Stimulated activated CD8-positive, alpha-beta memory T cell treated with anti-CD3 and anti-CD28 coated beads, Interleukin-4, amount 100 ng/mL, for 24 hours (primary cell): Measurements from ENCODE around the gene SASH1.

Experiments
- DNase-seq: peaks from one replicate; pipeline ENCODE4 v3.0.0-alpha.2; 2020; ENCODE audit warnings: low read depth

SASH1 gene

DNA sequence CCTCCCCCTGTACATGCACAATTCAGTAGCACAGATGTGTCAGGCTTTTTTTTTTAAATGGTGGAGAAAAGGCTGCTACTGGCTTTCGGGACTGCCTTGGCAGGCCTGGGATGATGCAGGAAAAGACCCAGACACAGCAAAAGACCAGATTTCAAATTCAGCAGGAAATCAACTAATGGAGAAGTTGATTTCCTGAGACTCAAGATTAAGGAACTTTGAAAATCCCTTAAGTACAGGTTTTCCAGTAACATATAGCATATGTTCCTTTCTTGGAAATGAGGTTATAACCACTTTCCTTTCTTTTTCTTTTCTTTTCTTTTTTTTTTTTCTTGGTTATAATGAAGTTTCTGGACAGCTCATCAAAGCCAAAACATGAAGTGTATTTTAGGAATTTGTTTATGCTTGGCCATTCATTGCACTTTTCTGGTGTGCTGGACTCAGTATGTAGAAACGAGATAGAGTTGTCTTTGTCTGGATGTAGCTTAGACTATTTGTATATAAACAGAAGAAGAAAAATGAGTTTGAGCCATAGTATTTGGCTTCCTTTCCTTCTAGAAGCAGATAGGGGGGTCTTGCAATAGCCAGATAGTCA, 119.4 kb downstream of the SASH1 start:
- DNase-seq: no peak

DNA sequence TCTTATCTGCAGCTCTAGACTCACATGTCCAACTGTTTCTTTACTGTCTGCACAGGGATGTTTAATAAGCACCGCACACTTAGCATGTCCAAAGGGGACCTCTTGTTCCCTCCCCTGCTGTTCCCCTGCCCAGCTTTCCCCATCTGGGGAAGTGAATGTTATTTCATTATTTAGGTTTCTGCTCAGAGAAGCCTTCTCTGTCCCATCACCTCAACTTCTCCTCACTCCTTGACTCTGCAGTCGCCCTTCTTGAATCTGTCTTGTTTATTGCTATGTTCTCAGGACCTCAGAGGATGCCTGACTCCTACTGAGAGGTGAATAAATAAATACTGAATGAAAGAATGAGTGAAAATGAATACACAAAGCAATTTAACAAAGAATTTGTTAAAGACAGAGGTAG, 121.0 kb downstream of the SASH1 start:
- no peak for DNase-seq

DNA sequence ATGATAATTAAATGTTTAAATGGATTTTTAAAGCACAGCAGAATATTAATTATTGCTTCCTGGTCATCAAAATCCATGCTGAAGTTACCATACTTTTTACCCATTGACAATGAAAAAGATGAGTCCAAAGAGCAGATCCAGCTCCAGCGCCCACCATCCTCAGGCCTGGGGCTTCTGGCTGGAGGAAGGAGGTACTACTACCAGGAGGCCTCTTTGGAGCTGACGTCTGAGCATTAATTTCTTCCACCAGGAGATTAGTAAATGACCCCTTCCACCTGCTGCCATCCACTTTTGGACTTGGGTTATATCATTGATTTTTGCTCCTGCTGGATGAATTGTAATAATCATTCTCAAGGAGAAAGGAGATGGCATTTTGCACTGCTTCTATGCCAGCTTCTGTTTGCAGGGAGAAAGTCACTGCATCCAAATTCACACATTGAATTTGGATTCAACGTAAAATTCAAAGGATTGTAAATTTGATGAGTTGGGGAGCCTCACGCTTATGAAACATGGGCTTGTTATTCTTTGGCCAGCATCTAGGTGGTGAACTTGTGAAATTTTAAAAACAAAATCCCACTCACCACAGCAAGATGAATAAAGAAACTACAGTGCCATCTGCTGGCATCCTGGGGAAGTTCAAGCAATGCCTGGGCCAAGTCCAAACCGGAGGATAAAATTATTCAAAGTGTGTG, 121.8 kb downstream of the SASH1 start:
- DNase-seq: peak; percentile 39

DNA sequence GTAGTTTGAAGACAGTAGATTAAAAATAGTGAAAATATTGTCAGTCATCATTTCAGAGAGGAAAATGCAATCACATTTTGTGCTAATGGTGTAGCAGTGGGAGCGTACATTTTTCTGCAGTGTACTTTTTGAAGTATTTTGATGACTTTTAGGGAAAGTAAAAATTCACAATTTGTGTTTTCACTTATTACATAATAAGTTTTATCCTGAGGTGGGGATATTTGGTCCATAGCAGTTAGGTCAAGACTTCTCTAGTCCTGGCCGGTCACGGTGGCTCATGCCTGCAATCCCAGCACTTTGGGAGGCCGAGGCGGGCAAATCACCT, 122.3 kb downstream of the SASH1 start:
- no peak for DNase-seq

DNA sequence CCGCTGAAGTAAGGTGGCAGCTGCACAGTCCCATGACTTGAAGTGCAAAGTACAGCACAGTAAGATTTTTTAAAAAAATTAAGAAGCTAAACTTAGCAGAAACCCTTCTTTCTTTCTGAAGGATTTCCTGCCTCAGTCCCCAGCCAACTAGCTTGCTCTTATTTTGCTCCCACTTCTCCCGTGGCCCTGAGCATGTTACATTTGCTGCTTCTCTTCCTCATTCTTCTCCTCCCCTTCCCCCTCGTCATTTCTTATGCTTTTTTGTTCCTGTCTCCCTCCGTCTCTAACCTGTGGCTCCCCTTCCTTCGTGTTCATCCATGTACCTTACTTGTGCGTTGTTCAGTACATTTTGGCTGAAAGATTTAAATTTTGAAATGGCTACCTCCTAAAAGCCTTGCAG, 123.0 kb downstream of the SASH1 start:
- DNase-seq: no peak

DNA sequence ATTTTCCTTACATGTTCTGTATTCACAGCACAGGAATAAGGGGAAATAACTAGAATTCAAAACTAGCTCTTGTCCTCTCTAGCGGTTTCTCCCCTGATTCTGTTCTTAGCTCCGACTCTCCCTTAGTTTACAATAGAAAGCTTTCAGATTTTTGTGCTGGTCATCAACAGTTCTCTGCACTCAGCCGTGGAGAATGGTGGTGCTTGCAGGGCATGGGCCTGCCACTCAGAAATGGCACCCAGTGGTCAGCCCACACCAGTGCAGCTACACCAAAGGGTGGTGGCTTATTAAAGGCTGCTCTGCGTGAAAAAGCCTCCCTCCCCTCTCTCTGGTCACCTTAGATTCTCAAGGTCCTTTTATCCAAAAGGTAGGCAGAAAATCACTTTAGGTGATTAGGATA, 123.5 kb downstream of the SASH1 start:
- no peak for DNase-seq

DNA sequence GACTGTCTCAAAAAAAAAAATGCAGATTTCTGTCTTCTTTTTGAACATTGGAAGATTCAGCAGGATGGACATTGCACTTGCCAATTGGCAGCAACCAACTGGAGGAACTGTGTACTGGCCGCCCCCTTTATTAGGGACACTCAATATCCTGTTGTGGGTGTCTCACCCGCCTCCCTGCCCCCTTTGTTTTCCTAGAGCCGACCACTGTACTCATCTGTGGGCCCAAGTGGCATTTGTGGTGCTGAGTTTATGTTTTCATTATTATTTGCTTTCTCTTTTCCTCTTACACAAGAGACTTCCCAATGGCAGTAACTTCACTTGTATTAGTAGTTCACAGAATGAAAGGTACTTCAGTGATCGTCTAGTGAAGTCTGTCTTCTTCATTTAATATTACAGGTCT, 125.3 kb downstream of the SASH1 start:
- no peak for DNase-seq

DNA sequence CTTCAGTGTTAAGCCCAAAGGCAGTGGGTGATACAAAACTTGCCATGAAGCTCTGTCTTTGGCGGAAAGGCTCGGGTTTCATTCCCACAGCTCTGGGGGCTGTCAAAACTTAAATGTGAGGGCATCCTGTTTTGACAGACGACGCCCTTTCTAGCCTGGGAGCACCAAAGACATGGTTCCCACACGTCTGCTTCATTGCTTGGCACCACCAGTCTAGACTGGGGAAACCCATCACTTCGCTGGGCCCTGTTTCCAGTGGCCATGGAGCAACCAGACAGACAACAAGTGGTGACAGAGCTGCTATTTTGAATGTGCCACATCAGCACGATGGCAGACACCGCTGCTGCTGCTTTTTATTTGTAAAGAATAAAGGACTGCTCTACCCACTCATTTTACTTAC, 127.5 kb downstream of the SASH1 start:
- no peak for DNase-seq

DNA sequence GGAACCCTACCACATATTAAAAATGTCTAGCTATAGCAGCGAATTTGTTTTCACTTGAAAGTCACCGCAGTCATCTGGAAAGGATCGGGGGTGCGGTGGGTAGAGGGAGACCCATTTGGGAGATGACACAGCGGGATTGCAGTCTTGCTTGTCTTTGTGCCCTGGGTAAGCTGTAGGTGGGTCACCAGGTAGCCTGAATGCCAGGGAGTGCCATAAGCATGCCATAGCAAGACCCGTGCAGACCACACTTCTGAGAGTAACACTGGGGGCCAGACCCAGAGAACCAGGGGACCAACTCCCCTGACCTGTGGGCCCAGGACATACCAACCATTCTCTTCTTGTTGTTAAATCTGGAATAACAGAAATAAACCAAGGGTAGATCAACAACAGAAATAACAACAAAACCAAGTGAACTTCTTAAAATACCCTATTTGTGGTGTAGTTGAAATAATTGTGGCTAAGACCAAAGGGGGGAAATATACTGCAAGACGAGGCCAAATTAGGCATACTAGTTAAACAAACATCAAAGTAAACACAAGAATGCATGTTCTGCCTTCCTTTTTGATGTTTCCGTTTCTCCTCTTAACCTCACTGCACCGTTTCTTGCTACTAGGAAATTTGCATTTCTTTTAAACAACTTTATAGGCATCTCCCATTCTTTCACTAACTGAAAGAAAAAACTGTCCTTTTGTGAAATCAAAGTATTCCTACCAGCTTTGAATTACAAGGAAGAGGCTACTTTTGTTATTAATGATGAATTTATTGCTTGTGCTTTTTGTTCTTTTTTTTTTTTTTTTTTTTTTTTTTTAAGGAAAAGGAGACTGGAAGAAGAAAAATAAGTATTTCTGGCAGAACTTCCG, 128.2 kb downstream of the SASH1 start:
- no peak for DNase-seq

DNA sequence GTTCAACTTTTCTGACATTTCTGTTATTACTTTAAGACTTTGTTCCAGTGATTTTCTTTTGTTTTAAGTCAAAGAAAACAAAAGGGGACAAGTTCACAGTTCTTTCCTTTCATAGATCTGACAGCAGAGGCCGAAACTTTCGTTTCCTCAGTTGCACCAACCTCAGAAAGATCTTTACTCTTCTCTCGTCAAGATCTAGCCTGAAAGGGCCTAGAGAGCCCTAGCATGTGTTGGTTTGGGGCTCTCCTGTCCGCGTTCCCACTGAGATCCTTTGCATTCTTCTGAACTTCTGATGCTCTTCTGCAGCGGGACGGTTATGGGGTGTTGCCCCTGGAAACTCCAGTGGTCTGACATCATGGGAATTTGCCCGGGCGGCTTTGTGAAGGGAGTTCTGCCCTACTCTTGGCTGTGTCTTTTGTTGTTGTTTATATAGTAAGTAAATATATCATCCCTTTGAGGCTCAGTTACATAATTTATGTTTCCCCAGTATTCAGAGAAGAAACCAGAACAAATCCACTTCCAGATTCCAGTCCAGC, 129.1 kb downstream of the SASH1 start:
- no peak for DNase-seq

DNA sequence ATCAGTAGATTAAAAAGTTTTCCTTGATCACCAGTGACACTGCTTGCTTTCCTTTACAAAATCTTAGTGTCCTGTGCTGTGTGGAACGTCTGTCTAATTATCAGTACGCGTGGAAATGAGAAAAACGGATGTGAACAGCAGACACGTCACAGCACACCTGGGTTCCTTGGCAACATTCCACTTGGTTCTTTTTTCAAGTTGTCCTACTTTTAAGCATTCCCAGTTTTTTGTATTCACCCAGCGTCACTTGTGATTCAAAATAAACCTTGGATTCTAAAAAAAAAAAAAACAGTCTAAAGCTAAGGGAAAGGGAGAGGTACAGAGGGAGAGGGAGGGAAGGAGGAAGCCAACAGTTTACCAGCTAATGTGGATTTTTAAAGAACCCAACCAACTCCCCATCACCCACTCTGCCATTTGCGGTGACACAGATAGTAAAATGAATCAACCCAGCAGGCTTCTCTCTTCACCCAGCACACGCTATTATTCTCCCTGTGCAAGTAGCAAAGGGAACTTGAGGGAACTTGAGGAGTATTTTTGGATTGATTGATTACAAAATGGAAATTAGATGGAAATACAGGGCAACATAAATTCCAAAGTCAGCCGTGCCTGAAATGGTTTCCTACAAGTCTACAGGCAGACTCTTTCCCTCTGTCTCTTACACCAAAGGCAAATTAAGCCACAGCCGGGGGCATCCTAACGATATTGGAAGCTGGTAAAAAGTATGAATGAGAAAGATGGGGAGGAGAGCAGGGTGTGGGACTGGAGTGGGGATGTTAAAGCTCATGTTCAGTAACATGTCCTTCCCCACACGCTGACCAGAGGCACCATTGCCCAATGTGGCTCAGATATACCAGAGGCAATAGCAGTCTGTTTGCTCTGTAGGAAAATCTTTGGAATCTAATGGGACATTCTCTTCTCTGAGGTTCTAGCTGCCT, 129.8 kb downstream of the SASH1 start:
- no peak for DNase-seq

DNA sequence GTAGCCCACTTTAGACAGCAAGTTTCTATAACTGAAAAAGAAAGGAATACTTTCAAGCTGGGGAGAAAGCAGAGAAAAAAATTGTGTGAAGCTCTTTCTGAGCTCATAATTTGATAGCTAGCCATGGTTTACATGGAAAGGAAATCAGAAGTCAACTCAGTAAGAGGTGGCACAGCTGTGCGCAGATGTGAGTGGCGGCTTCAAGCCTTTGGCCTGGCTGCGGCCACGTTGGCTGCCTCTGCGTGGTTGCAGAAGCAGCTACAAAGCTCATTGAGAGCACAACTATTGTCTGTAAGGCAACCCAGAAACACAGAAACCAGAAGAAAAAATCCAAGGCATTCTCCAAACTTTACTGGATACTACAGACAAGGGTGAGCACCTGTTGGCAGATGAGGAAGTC, 136.9 kb downstream of the SASH1 start:
- DNase-seq: no peak

DNA sequence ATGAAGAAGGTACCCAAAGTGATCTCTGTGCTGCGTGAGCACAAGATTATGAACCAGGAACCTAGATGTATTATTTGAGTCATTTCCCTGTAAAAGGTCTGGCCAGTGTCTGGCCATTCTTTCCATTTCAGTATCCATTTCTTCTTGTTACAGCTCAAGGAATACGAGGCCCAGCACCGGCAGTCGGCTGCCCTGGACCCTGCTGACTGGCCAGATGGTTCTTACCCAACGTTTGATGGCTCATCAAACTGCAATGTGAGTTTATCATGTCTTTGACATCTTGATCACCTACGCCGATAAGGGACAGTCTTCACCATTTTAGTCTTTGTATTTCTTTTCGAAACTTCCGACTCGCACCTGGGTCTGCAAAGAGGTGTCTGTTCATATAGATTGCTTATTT, 144.8 kb downstream of the SASH1 start:
- DNase-seq: no peak

DNA sequence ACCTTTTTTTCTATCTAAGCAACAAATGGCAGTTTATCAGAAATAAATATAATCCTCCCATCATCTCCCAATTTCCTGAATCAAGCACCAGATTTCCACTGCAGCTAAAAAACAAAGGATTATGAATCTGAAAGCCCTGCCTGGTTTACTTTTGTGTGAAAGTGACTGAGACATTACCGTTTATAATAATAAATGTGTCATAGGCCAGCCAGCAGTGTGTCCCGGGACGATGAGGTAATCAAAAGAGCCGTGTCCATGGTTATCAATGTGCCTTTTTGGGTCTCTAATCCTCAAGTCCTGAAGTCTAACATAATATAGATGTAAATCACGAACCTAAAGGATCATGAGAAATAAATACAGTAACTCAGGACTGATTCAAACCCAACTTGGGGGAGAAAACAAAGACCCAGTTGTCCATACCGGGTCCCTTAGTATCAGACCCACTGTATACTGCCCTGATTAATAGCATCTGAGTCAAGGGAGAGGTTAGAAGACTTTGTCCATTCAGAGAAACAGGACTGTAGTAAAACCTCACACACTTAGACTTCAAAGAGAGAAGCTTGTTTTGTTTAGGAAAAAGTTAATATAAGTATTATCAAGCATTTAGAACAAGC, 149.1 kb downstream of the SASH1 start:
- no peak for DNase-seq

DNA sequence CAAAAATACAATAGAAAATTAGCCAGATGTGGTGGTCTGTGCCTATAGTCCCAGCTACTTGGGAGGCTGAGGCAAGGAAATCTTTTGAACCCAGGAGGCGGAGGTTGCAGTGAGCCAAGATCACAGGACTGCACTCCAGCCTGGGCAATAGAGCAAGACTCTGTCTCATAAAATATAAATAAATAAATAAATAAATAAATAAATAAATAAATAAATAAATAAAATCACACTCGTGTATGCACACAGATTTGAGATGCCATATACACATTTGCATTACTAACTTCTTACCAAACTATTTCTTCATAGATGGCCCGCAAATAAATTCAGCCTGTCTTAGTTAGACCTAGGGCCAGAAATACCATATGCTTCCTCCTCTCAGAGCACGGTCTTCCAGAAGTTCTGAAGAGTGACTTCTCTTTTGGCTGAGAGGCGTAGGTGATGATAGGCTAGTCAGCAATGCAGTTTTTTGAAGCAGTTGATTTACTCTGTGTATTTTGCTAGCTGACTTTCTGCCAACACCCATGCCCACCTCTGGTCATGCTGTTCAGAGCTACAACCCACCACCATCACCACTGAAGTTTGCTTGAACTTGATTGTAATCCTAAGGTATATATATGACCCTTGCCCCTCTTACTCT, 150.1 kb downstream of the SASH1 start:
- DNase-seq: no peak

DNA sequence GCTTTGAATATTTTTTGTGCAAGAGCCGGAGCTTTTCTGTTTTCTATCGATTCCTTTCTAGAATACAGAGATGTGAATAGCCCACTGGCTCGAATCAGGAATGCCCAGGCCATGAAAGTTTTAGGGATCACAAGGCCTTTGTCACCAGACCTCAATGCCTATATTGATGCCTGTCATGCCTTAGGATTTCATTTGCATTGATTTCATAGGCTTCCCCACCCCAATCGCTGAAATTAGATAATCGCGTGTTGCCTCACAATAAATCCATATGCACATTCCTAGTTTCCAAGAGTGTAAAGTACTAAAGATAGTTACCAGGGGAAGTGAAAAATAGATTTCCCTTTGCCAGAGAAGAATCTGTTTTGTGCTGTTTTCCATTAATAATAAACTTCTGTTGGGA, 150.8 kb downstream of the SASH1 start:
- DNase-seq: no peak

DNA sequence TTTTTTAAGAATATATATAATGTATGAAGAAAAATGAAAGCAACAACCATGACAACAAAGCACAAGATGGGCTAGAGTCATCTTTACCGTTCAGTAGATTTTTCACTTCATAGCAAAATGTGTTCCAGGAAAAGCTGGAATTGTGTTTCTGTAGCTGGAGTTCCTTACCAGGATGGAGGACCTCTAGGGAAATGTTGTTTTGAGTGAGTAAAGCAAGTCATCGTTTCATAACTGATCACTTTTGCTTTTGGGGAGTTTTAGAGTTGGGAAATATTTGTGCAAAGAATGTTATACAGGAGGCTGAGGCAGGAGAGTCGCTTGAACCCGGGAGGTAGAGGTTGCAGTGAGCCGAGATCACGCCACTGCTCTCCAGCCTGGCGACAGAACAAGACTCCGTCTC, 151.6 kb downstream of the SASH1 start:
- DNase-seq: no peak

DNA sequence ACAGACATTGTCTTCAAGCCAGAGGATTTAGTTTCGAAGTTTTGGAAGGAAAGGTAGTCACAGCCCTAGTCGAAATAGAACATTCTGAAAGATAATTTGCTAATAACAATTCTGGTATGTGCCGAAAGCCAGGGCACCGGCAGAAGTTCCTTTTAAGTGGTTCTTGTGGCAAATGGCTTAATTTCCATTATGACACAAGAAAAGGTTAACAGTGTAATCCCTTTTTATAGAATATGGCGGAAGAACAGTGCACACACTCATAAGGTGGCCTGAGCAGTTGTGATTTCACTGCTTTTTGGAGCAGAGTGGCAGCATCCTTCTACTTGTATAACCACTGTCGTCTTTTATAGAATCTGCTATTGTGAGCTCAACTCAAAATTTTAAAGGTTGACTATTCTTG, 152.4 kb downstream of the SASH1 start:
- no peak for DNase-seq

DNA sequence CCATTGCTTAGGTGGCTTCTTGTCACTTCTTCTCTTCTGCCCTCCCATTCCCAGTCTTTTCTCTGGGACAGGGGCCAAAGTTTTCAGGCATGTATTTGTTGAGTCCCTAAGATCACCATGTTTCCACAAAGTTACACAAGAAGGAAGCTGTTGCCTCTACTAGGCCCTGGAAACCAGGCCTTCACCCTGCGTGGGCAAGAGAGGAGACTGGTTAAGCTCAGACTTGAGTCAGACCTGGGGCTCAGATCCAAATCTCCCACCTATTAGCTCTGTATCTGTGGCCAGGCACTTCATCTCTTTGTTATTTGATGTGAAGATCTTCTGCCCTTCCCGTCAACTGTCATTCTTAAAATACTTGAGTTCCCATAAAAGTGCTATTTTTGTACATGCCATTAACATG, 154.6 kb downstream of the SASH1 start:
- DNase-seq: no peak

DNA sequence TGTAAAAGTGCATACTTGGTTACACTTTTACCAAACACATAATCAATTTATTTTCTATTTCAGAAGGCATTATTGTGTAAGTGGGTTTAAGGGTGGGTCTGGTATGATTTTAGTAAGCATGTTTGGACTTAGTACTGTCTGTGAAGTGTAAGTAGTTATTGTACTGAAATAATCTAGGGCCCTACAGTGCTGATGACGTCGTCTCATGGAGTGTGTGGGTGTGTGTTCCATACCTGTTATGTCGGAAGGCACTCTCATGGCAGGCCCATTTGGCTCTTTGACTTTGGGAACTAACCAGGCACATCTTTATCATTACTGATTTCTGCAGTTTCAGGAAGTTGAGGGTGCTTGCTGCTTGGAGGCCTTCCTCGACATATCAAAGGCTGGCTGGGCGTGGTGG, 155.1 kb downstream of the SASH1 start:
- DNase-seq: no peak

DNA sequence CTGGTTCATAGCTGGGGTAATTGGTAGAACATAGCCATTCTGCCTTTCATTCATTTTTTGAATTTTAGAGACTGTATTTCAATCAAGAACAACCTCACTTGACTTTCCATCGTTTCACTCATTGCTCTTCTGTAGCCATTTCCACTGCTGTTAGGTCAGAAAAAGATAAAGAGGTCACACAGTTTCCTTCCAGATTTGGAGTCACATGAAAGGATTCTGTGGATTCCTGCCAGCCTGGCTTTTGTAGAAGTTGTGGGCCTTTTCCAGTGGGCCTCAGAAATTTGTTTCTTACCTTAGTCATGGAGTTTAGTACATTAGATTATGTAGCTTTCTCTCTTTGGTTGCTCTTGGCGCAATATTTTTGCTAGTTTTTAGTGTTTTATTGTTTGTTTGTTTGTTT, 157.8 kb downstream of the SASH1 start:
- no peak for DNase-seq
